PC-3 (cell line): ENCODE data around the gene TNFRSF19. TPM values are rescaled to one million over a fixed set of nuclear protein-coding genes. Genes with fewer than 3 reads are reported as not detected.

Experiments
- ATAC-seq: fragments of 200-7000 bp; cut with Tn5 transposase; 2 replicates; pipeline ENCODE4 v1.9.1; 2020; ENCODE audit warnings: mild to moderate bottlenecking, moderate library complexity
- BruUV-seq: library from RNA; stranded (reverse); fragments of 400-500 nt; replicated peaks from 2 replicates; lab custom pipeline; 2021; lab: Mats Ljungman, UMichigan
- CTCF ChIA-PET: fragments of 300-600 bp; sonication (Branson Sonifier 250); formaldehyde crosslinking; loops from one replicate; lab custom pipeline; 2022; ENCODE audit warnings: antibody characterized with exemption; lab: Charles Lee
- POLR2A ChIA-PET: fragments of 300-600 bp; sonication (Branson Sonifier 250); formaldehyde crosslinking; loops from one replicate; lab custom pipeline; 2022; ENCODE audit warnings: antibody characterized with exemption; ENCODE audit not compliant: unreplicated experiment; lab: Charles Lee
- DNase-seq: peaks from one replicate; pipeline ENCODE4 v3.0.0-alpha.2; 2015
- H2AFZ ChIP-seq: fragments of 300-600 bp; sonication (generic); 2 replicates; pipeline ENCODE4 v1.6.0; 2016; ENCODE audit warnings: antibody characterized with exemption, low read length
- H3F3A ChIP-seq: fragments of 300-600 bp; sonication (generic); one replicate; pipeline ENCODE4 v1.6.0; 2017; ENCODE audit warnings: antibody characterized with exemption, low read length, control low read depth, mild to moderate bottlenecking; ENCODE audit not compliant: unreplicated experiment
- H3K27ac ChIP-seq: fragments of 300-600 bp; sonication (generic); 2 replicates; pipeline ENCODE4 v1.5.1; 2016; ENCODE audit warnings: mild to moderate bottlenecking, low read length
- H3K27me3 ChIP-seq: fragments of 300-600 bp; sonication (generic); 2 replicates; pipeline ENCODE4 v1.6.1; 2016; ENCODE audit warnings: low read length, mixed read lengths
- H3K36me3 ChIP-seq: fragments of 300-600 bp; sonication (generic); 2 replicates; pipeline ENCODE4 v1.6.1; 2016; ENCODE audit warnings: low read depth, mixed run types, low read length, mixed read lengths
- H3K4me1 ChIP-seq: fragments of 300-600 bp; sonication (generic); 2 replicates; pipeline ENCODE4 v1.5.1; 2016; ENCODE audit warnings: low read length; ENCODE audit not compliant: insufficient read depth
- H3K4me2 ChIP-seq: fragments of 300-600 bp; sonication (generic); 2 replicates; pipeline ENCODE4 v1.6.0; 2016; ENCODE audit warnings: low read length
- H3K4me3 ChIP-seq: fragments of 300-600 bp; sonication (generic); 2 replicates; pipeline ENCODE4 v1.5.1; 2016; ENCODE audit warnings: mild to moderate bottlenecking, low read length, mixed read lengths
- H3K79me2 ChIP-seq: fragments of 300-600 bp; sonication (generic); 2 replicates; pipeline ENCODE4 v1.6.1; 2017; ENCODE audit warnings: low read length, mixed read lengths
- H3K9ac ChIP-seq: fragments of 300-600 bp; sonication (generic); 2 replicates; pipeline ENCODE4 v1.6.0; 2016; ENCODE audit warnings: mild to moderate bottlenecking, low read length
- H3K9me2 ChIP-seq: fragments of 300-600 bp; sonication (generic); replicated peaks from 2 replicates; pipeline ENCODE4 v1.6.1; 2016; ENCODE audit warnings: mixed run types, low read length, mixed read lengths
- H3K9me3 ChIP-seq: fragments of 300-600 bp; sonication (generic); 2 replicates; pipeline ENCODE4 v1.6.1; 2016; ENCODE audit warnings: low read length, mixed read lengths
- H4K20me1 ChIP-seq: fragments of 300-600 bp; sonication (generic); 2 replicates; pipeline ENCODE4 v1.6.1; 2016; ENCODE audit warnings: low read length, mixed read lengths
- CTCF ChIP-seq: fragments of 300-600 bp; sonication (generic); conservative IDR thresholded peaks from 2 replicates; pipeline ENCODE4 v1.5.1; 2017; ENCODE audit warnings: antibody characterized with exemption, low read depth, mild to moderate bottlenecking, low read length
- EZH2 ChIP-seq: fragments of 300-600 bp; sonication (generic); IDR thresholded peaks from one replicate; pipeline ENCODE4 v1.6.1; 2017; ENCODE audit warnings: antibody characterized with exemption, mild to moderate bottlenecking, low read length; ENCODE audit not compliant: unreplicated experiment
- EZH2phosphoT487 ChIP-seq: fragments of 300-600 bp; sonication (generic); IDR thresholded peaks from 2 replicates; pipeline ENCODE4 v1.6.1; 2018; ENCODE audit warnings: mild to moderate bottlenecking, antibody characterized with exemption, low read length, borderline replicate concordance
- intact Hi-C: fragments of 100-400 bp; cut with micrococcal nuclease; formaldehyde crosslinking; loops from 2 replicates; pipeline ENCODE4 v1.9.0; 2023
- total RNA-seq: library from RNA; depleted of rRNA; stranded (reverse); fragments of >200 nt; gene quantifications from 2 replicates; pipeline ENCODE4 v1.2.3, GENCODE V29; 2014

The TNFRSF19 gene
- total RNA-seq, 1 experiment from 2014 or later: 6.1 TPM

- Histone ChIP-seq H3K27ac (no peak overlapping the region), H3K4me2 (no peak overlapping the region), H3K27me3 (no peaks in the 10 kb centered on the region), H3F3A (no peaks in the 10 kb centered on the region), H3K4me1 (no peaks in the 10 kb centered on the region), H4K20me1 (no peaks in the 10 kb centered on the region), H3K9me3 (no peaks in the 10 kb centered on the region), H3K9ac (no peak overlapping the region), H3K9me2 (no peaks in the 10 kb centered on the region), H3K4me3 (no peak overlapping the region), H3K79me2 (no peaks in the 10 kb centered on the region), H3K36me3 (no peaks in the 10 kb centered on the region), H2AFZ (no peak overlapping the region)
- ChIA-PET CTCF (no interaction called here), POLR2A (no interaction called here)
- DNase-seq: no peak
- intact Hi-C loops: no loop called here
- TF ChIP-seq EZH2 (no peak), CTCF (no peak), EZH2phosphoT487 (no peak)
- no TSS peak for BruUV-seq
- ATAC-seq: no peak
These were observed 23.1 kb upstream of the TNFRSF19 start for GRCh38 chr13:23547000-23547590.

DNA sequence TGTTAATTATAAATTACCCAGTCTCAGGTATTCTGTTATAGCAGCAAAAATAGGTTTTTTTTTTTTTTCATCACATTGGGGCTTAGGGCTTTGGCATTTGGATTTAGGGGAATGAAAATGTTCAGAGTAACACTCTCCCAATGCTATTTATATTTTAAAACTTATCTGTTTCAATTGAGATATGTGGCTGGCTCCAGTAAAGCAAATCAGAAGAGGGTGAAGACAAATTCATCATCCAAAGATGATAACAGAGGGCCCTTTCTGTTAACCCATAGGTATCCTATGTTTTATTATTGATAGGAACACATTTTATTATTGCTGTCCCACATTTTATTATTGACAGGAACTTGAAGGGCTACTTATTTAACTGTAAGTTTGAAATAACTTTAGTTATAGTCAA is 20.5 kb upstream of the TNFRSF19 start:
- Histone ChIP-seq H3K9ac (no peak overlapping the region), H3K9me2 (no peaks in the 10 kb centered on the region), H3K79me2 (no peaks in the 10 kb centered on the region), H3K27ac (no peak overlapping the region), H4K20me1 (no peaks in the 10 kb centered on the region), H3K4me1 (peaks cover 11% of the 10 kb centered on the region), H3K9me3 (no peaks in the 10 kb centered on the region), H3K4me2 (no peak overlapping the region), H3K36me3 (no peaks in the 10 kb centered on the region), H2AFZ (no peak overlapping the region), H3K4me3 (no peak overlapping the region), H3F3A (no peaks in the 10 kb centered on the region), H3K27me3 (no peaks in the 10 kb centered on the region)
- no peak for ATAC-seq
- no peak for DNase-seq
- ChIA-PET CTCF (no interaction called here), POLR2A (no interaction called here)
- BruUV-seq: no TSS peak
- no peak for TF ChIP-seq EZH2phosphoT487
- no peak for TF ChIP-seq EZH2
- TF ChIP-seq CTCF: no peak
- intact Hi-C loops: no loop called here

DNA sequence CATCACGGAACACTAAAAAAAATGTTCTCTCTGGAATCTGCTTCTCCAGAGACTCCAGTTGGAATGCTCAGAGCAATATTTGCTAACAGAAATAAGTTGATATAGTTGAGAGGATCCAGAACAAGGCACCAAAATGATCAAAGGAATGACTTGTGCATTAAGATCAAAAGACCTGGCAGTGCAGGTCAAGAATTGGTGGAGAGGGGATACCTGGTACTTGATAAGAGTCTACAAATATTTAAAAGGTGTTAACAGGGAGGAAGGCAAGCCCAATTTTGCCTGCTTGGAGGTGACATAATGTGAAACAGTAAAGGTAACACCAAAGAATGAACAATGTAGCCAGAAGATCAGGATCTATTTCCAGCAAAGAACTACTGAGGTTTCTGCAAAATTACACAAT is 20.0 kb upstream of the TNFRSF19 start:
- no peak overlapping the region for H3K4me3 ChIP-seq
- no peaks in the 10 kb centered on the region for H3K79me2 ChIP-seq
- no peak overlapping the region for H3K27ac ChIP-seq
- DNase-seq (no peak), ATAC-seq (no peak)
- BruUV-seq: no TSS peak
- no peaks in the 10 kb centered on the region for H3K9me3 ChIP-seq
- no peak for TF ChIP-seq EZH2phosphoT487
- TF ChIP-seq CTCF: no peak
- no peak for TF ChIP-seq EZH2
- no peak overlapping the region for H3K9ac ChIP-seq
- no peaks in the 10 kb centered on the region for H3K27me3 ChIP-seq
- H3F3A ChIP-seq: no peaks in the 10 kb centered on the region
- H2AFZ ChIP-seq: no peak overlapping the region
- intact Hi-C loops: no loop called here
- peaks cover 14% of the 10 kb centered on the region for H3K4me1 ChIP-seq
- no peaks in the 10 kb centered on the region for H4K20me1 ChIP-seq
- H3K9me2 ChIP-seq: no peaks in the 10 kb centered on the region
- no peak overlapping the region for H3K4me2 ChIP-seq
- no peaks in the 10 kb centered on the region for H3K36me3 ChIP-seq
- CTCF ChIA-PET: no interaction called here
- POLR2A ChIA-PET: no interaction called here
